GM12872 (cell line): ENCODE measurements around the gene ZFP36L1.

Experiments used
- TF ChIP-seq, protein P1 (sequence below): IDR thresholded peaks from 3 replicates; pipeline ENCODE4 v1.5.1; 2011; ENCODE audit warnings: low read depth, mild to moderate bottlenecking, low read length, moderate library complexity; ENCODE audit not compliant: insufficient read depth

Gene ZFP36L1

DNA sequence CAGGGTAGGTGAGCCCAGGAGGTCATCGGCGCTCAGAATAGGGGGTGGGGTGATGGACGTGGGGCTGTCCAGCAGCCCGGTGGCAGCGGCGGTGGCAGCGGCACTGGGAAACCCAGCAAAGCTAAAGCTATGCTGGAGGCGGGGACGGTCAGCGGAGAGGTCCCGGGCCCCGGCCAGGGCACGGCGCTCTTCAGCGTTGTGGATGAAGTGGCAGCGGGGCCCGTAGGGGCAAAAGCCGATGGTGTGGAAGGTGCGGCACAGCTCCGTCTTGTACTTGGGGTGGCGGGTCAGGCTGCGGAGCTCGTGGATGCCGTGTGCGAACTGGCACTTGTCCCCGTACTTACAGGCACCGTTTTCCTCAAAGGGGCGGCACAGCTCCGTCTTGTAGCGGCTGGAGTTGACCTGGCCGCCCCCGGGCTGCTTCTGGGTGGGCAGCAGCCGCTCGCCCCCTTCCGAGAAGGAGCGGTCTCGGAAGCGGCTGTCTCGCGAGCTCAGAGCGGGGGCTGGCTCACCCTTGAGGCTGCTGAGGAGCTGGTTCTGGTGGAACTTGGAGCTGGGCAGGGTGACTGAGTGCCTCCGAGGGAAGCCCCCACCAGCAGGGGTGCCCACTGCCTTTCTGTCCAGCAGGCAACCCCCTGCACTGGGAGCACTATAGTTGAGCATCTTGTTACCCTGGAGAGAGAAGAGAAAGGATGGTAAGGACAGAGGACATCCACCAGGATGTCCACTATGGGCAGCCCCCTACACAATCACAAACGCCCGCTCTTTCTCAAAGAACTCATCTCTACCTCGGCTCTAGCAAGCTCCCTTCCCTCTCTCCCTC is 2.8 kb downstream of the ZFP36L1 start:
- TF ChIP-seq, protein P1, sequence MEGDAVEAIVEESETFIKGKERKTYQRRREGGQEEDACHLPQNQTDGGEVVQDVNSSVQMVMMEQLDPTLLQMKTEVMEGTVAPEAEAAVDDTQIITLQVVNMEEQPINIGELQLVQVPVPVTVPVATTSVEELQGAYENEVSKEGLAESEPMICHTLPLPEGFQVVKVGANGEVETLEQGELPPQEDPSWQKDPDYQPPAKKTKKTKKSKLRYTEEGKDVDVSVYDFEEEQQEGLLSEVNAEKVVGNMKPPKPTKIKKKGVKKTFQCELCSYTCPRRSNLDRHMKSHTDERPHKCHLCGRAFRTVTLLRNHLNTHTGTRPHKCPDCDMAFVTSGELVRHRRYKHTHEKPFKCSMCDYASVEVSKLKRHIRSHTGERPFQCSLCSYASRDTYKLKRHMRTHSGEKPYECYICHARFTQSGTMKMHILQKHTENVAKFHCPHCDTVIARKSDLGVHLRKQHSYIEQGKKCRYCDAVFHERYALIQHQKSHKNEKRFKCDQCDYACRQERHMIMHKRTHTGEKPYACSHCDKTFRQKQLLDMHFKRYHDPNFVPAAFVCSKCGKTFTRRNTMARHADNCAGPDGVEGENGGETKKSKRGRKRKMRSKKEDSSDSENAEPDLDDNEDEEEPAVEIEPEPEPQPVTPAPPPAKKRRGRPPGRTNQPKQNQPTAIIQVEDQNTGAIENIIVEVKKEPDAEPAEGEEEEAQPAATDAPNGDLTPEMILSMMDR: no peak

- TF ChIP-seq, protein P1: peak; percentile 88
These were observed 3.7 kb downstream of the ZFP36L1 start for GRCh38 chr14:68788996-68789820.

GRCh38 chr14:68788275-68788995 is 4.4 kb downstream of the ZFP36L1 start:
- TF ChIP-seq, protein P1: no peak

GRCh38 chr14:68787092-68787992 is 5.5 kb downstream of the ZFP36L1 start:
- TF ChIP-seq, protein P1: no peak

DNA sequence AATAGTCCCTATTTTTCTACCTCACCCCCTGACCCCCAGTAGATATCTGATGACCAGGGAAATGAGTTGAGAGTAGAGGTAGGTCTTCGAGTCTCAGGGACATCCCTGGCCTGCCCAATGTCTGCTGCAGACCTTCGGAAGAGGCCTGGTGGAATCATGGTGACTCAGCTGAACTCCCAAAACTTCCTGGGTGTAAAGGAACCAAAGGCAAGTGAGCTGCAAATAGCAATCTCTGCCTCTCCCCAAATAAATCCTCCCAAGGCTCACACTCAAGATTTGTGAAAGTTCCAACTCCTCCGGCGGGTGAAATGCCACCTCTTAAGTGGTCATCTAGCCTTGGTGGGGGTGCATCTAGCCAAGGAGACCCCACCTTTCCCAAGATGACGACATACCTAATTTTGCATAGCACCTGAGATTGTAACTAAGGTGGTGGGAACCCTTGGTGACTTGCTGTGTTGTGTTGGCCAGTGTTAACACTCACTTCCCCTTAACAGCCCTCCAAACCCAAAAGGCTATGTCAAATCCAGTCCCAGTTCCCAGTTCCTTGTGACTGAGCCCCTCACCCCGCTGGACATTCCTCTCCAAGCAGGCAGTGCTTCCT is 6.3 kb downstream of the ZFP36L1 start:
- TF ChIP-seq, protein P1: no peak

DNA sequence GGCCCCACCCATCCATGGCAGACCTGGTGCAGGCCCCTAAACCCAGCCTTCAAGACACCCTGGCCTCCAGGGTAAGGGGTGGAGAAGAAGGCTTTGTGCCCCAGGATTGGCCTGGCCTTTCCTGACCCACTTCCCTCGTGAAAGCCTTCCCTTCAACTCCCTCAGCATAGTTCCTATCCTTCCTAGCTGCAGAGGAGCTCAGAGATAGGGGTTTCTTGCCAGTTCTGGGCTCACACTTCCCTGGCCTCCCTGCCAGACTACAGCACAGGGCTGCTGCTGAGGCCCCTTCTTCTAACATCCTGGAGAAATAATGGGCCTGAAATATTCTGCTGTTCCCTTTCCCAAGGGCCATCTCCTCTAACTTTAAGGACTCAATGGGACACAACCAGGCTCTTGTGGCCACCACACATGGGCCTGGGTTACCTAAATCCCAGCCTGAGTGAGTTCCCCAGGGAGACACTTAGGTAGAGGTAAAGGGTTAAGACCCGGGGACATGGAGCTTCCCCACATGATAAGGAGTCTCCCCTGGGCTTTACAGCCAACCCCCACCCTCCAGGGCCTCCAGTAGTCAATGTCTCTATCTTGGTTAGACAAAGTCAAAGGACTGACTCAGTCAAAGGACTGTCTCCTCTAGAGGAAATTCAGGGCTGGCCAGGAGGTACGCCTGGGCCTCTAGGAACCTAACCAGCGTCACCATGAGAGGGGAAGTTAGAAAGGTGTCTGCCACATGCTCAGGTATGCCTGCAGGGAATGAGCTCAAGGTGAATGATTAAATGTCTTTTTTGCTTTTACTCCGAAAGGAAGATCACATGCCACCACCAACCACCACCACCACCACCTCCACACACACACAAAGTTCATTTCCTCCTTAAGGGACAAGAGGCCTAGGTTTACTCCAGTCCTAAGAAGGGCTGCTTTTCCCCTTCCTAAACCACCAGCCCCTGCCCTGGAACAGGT is 7.1 kb downstream of the ZFP36L1 start:
- TF ChIP-seq, protein P1: no peak
